GM19351 (cell line): ENCODE measurements around the gene RREB1.
"Not testable (repeated sequence)": the region's sequence is repeated elsewhere in the genome, so short reads cannot be mapped to it uniquely, and the experiment has no call there.

Experiments used
- ATAC-seq: cut with Tn5 transposase; IDR thresholded peaks from one replicate; pipeline ENCODE4 v1.9.1; 2021; ENCODE audit warnings: mild to moderate bottlenecking, moderate library complexity; ENCODE audit not compliant: unreplicated experiment

The RREB1 gene

DNA sequence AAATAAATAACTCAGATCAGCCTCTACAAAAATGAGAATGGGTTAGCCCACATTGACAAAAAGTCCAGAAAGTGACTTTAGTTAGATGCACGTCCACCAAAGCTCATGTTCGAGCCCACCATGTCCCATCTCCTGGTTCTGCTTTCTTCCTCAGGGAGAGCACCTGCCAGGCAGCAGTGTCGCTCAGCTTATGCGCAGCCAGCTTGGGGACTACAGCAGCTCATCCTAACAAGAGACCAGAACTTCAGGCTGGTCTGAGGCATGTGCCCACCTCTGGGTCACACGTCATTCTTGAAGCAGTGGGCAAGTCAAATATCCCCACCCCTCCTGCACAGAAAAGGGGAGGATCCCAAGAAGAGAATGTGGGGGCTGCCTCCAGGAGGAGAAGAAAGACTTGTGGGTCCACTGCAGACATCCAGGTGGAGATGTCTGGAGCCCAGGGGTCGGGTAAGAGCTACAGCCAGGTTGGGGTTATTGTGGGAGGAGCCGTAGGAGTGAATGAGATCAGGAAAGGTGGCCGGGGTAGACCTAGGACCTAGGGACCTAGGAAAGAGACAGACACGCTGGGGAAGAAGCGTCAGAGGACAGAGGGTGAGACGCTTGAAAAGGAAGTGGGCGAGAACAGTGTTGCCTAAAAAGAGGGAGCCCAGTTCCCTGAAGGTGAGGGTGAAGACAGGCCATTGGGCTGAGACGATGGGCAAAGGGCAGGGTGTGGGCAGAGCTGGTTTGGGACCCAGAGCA is 152.7 kb downstream of the RREB1 start:
- no peak for ATAC-seq

DNA sequence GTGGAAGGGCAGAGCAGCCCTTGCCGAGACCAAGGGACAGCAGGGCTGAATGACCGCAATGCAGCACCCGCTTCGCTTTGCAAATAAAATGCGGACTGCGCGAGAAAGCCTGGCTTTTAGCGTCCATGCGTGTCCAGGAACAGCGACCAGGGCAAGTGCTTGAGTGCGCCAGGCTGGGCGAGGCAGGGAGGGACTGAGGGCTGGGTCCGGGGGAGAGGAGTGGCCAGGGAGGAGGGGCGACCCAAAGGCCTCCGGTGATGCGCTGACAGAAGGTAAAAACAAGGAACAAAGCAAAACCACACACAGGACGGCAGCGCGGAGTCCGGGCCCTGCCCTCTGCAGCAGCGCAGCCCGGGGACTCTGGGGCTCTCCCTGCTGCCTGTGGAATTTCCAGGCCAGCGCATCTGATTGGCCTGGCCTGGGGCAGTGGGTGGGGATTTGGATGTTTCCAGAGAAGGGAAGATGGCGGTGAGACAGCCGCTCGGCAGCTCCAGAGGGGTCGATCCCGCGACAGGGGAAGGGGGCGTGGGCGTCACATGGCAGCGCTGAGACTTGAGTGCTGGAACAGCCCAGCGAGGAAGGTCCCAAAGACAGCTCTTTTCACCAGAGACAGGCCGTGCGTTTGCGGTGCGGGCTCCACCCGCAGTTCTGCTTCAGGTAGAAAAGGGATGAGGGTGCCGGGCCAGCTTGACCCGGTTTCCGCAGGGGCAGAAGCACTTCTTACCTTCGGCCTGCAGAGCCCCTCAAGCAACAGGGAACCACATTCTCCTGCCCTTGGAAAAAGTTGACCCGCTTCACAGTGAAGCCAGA is 153.5 kb downstream of the RREB1 start:
- ATAC-seq, result peak; percentile 78

DNA sequence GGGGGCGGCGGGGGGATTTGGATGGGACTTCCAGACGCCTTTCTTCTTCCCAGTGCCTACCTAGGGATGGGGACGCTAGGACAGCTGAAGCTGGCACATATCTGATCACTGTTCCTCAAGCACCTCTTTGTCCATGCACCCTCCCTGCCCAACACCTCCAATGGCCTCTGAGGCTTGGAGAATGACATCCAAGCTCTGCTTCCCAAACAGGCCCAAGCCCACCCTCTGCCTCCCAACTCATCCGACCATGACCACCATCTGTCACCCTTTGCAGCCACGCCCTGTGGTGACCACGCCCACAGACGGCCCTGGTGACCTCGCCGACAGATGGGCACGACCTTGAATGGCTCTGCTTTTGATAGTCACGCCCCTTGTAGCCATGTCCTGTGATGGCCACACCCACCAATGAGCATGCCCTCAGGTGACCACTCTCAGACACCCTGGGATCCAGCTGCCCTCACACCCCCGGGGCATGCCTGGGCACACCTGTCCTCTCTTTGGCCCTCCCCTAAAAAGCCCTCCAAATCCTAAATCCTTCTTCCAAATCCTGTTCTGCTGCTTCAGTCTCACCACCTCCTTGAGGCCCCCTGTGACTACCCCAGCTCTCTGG is 154.2 kb downstream of the RREB1 start:
- ATAC-seq, result no peak

- ATAC-seq, result no peak
Measured at GRCh38 chr6:7262746-7263518, 155.2 kb downstream of the RREB1 start.

DNA sequence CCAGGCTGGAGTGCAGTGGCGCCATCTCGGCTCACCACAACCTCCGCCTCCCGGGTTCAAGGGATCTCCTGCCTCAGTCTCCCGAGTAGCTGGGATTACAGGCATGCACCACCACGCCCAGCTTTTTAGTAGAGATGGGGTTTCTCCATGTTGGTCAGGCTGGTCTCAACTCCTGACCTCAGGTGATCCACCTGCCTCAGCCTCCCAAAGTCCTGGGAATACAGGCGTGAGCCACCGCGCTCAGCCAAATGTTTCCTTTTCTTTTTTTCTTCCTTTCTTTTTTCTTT is 155.7 kb downstream of the RREB1 start:
- not testable (repeated sequence) for ATAC-seq

- ATAC-seq, result no peak
Measured at GRCh38 chr6:7264041-7264440, 156.3 kb downstream of the RREB1 start.

DNA sequence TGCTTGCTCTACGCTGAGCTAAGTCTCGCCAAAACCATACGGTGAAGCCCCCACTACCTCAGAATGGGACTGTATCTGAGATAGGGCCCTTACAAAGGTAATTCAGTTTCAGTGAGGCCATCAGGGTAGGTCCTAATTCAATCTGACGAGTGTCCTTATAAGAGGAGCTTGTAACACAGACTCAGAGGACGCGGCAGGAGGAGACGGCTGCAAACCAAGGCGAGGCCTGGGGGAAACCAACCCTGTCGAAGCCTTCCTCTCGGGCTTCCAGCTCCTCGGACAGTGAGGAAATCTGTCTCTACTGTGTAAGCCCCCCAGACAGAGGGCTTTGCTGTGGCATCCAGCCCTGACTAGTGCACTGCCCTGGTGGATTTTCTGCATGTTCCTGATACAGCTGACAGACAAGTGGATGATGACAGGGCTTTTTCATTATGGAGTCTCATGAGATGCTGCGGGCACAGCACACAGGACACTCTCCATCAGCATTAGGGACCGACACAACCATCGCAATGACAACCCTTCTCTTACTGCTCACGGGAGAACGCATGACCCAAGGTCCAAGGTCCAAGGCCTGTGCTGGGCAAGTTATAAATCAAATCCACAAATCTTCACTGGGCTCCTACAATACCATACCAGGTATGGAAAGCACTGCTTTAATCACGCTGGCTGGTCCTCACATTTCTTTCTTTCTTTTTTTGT is 157.1 kb downstream of the RREB1 start:
- ATAC-seq, result no peak

GRCh38 chr6:7265385-7265726 is 157.6 kb downstream of the RREB1 start:
- ATAC-seq, result not testable (repeated sequence)

DNA sequence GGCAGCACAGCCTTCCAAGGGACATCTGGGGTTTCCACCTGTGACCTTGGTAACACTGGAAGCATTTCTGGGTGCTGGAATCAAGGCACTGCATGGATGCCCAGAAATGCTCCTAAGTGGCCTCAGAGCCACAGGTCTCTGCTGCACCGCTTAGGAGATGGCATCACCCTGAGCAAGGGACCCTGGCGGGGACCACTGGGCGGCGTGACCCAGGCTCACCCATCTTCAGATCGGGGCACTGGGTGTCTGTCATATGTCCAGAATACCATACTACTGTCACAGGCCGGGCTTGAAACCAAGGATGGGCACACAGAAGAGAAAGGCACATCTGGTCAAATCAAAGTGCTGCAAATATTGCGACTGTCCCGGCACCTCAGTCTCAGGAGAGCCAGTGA is 159.3 kb downstream of the RREB1 start:
- ATAC-seq, result no peak

GRCh38 chr6:7267466-7268091 is 159.8 kb downstream of the RREB1 start:
- no peak for ATAC-seq

- ATAC-seq, result no peak
Measured at GRCh38 chr6:7268362-7268761, 160.6 kb downstream of the RREB1 start.

DNA sequence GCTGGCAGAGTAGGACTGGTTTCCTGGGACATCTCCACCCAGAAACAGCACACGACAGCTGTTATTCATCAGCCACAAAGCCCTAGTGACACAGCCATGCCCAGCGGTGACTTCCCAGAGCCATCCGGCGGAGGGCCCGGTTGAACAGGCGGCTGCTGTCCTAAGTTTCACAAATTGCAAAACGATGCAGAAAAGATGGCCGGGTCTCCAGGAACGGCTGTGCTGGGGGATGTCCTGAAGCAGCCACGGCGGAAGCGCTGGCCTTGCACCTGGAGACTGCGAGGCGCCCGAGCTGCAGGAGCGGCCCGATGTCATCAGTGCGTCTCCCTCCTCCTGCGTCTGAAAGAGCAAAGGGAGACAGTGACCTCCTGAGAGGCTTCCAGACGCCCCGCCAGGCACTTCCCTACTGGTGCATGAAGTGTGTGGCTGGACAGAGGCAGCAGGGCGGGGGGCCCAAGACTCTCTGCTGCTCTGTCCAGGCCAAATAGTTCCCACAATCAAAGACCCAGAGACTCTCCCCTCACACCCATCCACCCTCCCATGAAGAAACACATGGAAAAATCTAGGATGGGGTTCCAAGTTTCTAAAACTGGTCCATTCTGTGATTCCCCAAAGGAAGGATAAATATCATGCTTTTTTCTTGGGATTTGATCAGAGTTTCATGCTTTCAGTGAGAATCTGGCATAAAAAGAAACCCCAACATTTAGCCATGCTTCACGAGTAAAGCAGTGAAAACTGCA is 161.2 kb downstream of the RREB1 start:
- ATAC-seq, result no peak

- no peak for ATAC-seq
Measured at GRCh38 chr6:7269816-7270215, 162.1 kb downstream of the RREB1 start.

DNA sequence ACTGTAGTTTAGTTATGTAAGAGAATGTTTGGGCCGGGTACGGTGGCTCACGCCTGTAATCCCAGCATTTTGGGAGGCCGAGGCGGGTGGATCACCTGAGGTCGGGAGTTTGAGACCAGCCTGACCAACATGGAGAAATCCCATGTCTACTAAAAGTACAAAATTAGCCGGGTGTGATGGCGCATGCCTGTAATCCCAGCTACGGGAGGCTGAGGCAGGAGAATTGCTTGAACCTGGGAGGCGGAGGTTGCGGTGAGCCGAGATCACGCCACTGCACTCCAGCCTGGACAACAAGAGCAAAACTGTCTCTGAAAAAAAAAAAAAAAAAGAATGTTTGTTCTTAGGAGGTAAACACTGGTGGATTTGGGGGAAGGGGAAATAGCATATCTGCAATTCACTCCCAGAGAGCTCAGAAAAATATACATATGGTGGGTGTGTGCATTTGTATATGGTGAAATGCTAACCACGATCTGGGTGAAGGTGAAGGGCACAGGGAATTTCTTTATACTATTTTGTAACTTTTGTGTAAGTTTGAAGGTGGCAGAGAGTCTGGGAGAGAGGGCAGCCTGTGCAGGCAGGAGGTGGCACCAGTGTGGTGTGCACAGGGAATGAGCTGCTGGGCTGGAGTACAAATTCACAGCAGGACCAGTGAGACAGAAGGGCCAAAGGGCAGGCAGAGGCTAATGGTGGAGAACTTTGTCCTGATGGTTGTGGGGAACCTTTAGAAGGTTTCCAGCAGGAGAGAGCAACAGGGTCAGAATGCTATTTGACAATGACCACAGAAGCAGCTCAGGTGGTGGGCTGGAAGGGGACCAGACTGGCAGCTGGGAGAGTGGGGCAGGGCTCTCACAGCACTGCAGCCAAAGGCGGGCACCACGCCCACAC is 162.8 kb downstream of the RREB1 start:
- no peak for ATAC-seq

DNA sequence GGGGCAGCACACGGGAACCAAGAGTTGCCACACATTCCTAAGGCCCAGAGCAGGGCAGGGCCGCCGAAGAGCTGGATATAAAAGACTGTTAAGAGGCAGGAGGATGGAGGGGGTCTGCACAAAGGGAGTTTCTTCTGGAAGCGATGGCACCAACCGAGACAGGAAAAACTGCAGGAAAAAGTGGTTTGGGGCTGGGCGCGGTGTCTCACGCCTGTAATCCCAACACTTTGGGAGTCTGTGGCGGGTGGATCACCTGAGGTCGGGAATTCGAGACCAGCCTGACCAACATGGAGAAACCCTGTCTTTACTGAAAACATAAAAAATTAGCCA is 163.4 kb downstream of the RREB1 start:
- ATAC-seq, result no peak

GRCh38 chr6:7273709-7274108 is 165.9 kb downstream of the RREB1 start:
- no peak for ATAC-seq

DNA sequence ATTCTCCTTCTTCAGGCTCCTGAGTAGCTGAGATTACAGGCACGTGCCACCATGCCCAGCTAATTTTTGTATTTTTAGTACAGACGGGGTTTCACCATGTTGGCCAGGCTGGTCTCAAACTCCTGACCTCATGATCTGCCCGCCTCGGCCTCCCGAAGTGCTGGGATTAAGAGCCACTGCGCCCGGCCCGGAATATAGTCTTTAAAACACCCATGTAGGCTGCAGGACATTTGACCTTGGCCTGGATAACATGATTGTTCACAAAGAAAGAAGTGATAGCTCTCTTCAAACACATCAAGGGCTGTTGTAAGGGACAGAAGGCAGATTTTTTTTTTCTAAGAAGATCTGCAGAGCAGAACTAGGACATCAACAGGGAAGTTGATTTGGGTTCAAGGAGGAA is 166.8 kb downstream of the RREB1 start:
- not testable (repeated sequence) for ATAC-seq

DNA sequence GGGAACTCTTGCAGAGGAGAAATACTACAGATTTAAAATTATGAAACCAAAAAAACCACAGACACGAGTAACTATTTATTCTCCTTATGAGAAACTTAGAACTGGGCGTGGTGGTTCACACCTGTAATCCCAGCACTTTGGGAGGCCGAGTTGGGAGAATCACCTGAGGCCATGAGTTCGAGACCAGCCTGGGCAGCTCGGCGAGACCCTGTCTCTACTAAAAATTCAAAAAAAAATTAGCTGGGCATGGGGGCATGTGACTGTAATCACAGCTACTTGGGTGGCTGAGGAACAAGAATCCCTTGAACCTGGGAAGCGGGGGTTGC is 168.4 kb downstream of the RREB1 start:
- no peak for ATAC-seq
